ENCODE measurements around the gene MAGI1. TPM values are rescaled to one million over a fixed set of nuclear protein-coding genes. Genes with fewer than 3 reads are reported as not detected.

Gene MAGI1
- total RNA-seq, 2 experiments from 2014 or later, result 0.21 to 0.24 TPM

DNA sequence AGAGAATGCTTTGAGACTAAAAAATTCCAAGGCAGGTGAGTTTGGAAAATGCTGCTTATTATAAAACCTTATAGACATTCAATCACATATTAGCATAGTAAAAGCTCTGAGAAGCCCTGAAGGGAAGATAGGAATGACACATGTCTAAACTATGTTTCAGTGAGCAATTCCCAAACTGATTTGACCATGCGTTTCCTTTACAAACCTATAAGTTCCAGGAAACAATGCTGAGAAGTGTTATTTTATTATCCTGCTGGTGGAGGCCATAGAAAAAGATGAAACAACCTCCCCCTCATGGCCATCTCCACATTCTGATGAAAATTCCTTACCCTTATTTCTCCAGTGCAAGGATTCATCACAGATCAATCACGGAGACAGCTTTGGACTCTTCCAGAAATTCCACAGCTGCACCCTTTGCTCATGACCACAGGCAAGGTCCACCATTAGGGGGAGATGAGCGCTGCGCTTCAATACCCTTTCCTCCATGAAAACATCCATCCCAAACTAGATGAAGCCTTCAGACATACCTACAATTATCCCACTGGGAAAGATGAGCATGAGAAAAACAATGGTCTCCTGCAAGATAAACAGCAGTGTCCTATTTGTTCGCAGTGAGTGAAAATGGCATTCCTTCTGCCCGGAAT, 372.1 kb downstream of the MAGI1 start:
- POLR2A ChIA-PET, result no interaction called here
- no peak overlapping the region for H3K4me3 Mint-ChIP-seq
- DNase-seq, result no peak
- CTCF ChIA-PET, result no interaction called here
- H3K36me3 Mint-ChIP-seq, result no peaks in the 10 kb centered on the region
- no peaks in the 10 kb centered on the region for H3K27me3 Mint-ChIP-seq
- no peak overlapping the region for H3K27ac Mint-ChIP-seq
- no peaks in the 10 kb centered on the region for H3K4me1 Mint-ChIP-seq (ENCODE audit: low read depth)
- intact Hi-C loops (cut with micrococcal nuclease), result no loop called here
- no peaks in the 10 kb centered on the region for H3K9me3 Mint-ChIP-seq

DNA sequence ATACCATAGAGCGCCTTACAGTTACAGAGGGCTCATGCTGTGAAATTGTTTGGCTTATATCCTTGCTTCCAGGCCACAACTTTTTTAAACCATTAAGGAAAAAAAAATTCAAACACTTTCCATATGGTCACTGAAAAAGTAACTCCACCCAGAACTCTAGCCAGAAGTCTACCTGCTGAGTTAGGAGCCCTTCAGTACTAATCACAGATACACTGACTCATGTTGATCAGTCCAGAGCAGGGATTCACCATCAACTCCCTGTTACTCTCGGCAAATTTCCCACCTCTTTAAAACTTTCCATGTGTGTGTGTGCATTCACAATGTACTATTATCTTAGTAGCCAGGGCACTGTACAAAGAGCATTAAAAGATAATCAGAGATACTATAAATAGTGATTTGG, 372.8 kb downstream of the MAGI1 start:
- no peaks in the 10 kb centered on the region for H3K27me3 Mint-ChIP-seq
- no peaks in the 10 kb centered on the region for H3K4me1 Mint-ChIP-seq (ENCODE audit: low read depth)
- no peaks in the 10 kb centered on the region for H3K9me3 Mint-ChIP-seq
- ChIA-PET POLR2A (no interaction called here), CTCF (no interaction called here)
- intact Hi-C loops (cut with micrococcal nuclease), result no loop called here
- DNase-seq, result no peak
- no peak overlapping the region for H3K27ac Mint-ChIP-seq
- no peaks in the 10 kb centered on the region for H3K36me3 Mint-ChIP-seq
- no peak overlapping the region for H3K4me3 Mint-ChIP-seq

DNA sequence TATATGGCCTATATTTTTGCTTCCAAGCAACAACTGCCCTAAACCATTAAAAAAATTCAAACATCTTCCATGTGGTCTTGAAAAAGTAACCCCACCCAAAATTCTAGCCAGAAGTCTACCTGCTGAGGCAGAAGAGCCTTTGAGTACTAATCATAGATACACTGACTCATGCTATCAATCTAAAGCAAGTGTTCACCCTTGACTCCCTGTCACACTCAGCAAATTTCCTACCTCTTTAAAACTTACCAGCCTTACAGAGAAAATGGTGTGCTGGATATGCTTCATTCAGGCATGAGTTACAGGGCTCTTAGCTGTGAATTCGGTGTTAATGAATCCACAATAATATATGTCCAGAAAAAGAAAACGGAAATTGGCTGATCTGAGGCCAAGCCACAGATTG, 373.8 kb downstream of the MAGI1 start:
- POLR2A ChIA-PET, result no interaction called here
- intact Hi-C loops (cut with micrococcal nuclease), result no loop called here
- Mint-ChIP-seq H3K4me1 (ENCODE audit: low read depth) (no peaks in the 10 kb centered on the region), H3K4me3 (no peak overlapping the region), H3K36me3 (no peaks in the 10 kb centered on the region), H3K27ac (no peak overlapping the region), H3K9me3 (no peaks in the 10 kb centered on the region), H3K27me3 (no peaks in the 10 kb centered on the region)
- CTCF ChIA-PET, result no interaction called here
- DNase-seq, result no peak

DNA sequence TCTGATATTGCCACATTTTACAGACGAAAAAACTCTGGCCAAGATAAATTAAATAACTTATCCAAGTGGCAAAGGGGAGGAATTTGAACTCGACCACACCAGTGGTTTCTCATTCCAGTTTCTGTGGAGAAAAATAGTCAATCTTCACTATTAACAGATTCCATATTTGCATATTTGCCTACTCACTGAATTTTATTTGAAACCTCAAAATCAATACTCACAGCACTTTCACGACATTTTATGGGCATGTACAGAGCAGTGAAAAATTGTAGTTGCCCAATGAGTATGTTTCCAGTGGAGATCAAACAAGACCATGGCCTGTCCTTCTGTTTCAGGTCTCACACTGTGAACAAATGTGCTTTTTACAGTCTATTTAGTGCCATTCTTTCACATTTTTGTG, 374.3 kb downstream of the MAGI1 start:
- H3K27ac Mint-ChIP-seq, result no peak overlapping the region
- no peaks in the 10 kb centered on the region for H3K4me1 Mint-ChIP-seq (ENCODE audit: low read depth)
- POLR2A ChIA-PET, result no interaction called here
- no peak overlapping the region for H3K4me3 Mint-ChIP-seq
- no peaks in the 10 kb centered on the region for H3K27me3 Mint-ChIP-seq
- no peaks in the 10 kb centered on the region for H3K36me3 Mint-ChIP-seq
- CTCF ChIA-PET, result no interaction called here
- no peaks in the 10 kb centered on the region for H3K9me3 Mint-ChIP-seq
- no peak for DNase-seq
- intact Hi-C loops (cut with micrococcal nuclease), result no loop called here

DNA sequence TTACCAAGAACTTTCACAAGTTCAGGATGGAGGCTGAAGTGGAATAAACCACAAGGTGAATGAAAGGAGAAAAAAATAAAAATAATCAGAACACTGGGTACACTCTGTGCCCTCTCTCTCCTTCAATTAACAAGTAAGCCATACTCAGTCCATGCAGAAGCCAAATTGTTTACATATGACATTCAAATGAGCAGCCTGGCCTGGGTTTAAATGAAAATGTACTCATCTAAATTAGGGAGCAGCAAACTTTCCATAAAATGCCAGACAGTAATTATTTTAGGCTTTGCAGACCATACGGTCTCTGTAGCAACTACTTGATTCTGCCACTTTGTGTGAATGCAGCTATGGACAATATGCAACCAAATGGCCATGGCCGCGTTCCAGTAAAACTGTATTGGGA, 376.6 kb downstream of the MAGI1 start:
- H3K9me3 Mint-ChIP-seq, result no peaks in the 10 kb centered on the region
- no peaks in the 10 kb centered on the region for H3K4me1 Mint-ChIP-seq (ENCODE audit: low read depth)
- intact Hi-C loops (cut with micrococcal nuclease), result no loop called here
- no peak for DNase-seq
- H3K36me3 Mint-ChIP-seq, result no peaks in the 10 kb centered on the region
- H3K27ac Mint-ChIP-seq, result no peak overlapping the region
- POLR2A ChIA-PET, result no interaction called here
- H3K27me3 Mint-ChIP-seq, result no peaks in the 10 kb centered on the region
- CTCF ChIA-PET, result no interaction called here
- H3K4me3 Mint-ChIP-seq, result no peak overlapping the region

DNA sequence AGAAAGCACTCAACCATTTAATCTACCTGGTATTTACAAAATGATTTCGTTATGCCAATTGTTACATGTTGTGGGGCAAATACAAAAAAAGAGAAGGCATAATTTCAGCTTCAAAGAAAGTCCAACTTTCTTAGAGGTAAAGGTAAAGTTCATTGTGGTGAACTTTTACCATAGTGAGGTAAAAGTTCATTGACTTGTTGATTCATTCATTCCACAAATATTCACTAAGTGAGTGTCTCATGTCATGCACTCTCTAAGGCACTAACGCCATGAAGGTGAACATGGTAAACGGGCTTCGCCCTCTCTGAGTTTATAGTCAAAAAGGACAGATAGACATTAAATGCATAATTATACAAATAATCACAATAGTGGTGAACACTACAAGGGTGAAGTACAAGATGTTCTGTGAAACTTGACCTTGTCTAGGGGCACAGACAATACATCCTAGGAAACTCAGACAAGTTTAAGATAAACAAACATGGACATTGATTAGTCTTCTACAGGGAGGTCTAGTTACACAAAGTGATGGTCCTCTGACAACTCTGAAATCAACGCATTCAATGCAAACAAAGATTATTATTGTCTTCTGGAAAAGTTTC, 378.6 kb downstream of the MAGI1 start:
- H3K27ac Mint-ChIP-seq, result no peak overlapping the region
- ChIA-PET POLR2A (no interaction called here), CTCF (no interaction called here)
- H3K4me1 Mint-ChIP-seq (ENCODE audit: low read depth), result no peaks in the 10 kb centered on the region
- no peak overlapping the region for H3K4me3 Mint-ChIP-seq
- no peaks in the 10 kb centered on the region for H3K36me3 Mint-ChIP-seq
- no peak for DNase-seq
- intact Hi-C loops (cut with micrococcal nuclease), result no loop called here
- H3K9me3 Mint-ChIP-seq, result no peaks in the 10 kb centered on the region
- no peaks in the 10 kb centered on the region for H3K27me3 Mint-ChIP-seq

DNA sequence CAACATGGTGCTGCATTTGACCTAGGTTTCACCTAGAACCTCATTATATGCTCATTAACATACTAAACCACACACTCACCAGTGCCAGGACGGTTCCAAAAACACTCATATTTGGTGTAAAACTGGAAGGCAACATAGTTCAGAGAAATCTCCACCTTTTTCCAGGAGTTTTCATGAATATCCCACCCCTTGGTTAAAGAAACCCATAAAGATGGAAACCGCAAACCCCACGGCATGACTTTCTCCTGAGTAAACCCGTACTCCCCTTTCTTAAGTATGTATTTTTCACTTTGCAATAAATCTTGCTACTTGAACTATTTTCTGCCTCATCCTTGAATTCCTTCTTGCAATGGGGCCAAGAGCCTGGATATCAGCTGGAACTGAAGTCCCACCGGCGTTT, 379.3 kb downstream of the MAGI1 start:
- H3K27me3 Mint-ChIP-seq, result no peaks in the 10 kb centered on the region
- no peaks in the 10 kb centered on the region for H3K36me3 Mint-ChIP-seq
- no peaks in the 10 kb centered on the region for H3K9me3 Mint-ChIP-seq
- H3K27ac Mint-ChIP-seq, result no peak overlapping the region
- no peaks in the 10 kb centered on the region for H3K4me1 Mint-ChIP-seq (ENCODE audit: low read depth)
- DNase-seq, result no peak
- intact Hi-C loops (cut with micrococcal nuclease), result no loop called here
- ChIA-PET CTCF (no interaction called here), POLR2A (no interaction called here)
- H3K4me3 Mint-ChIP-seq, result no peak overlapping the region

DNA sequence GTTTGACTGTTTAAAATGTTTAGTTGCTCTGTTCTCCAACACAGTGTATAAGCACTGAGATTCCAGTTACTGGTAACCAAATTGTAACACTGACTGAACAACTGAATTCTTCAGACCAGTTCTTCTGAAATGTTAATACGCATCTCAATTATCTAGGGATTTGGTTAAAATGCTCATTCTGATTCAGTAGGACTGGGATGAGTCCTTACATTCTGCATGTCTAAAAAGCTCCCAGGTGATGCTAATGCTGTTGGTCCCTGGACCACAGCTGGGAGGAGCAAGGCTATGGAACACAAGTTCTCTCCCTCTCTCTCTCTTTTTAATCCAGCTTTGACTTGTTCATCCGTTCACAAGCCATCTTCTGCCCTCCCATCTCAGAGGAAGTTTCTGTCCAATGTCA, 380.3 kb downstream of the MAGI1 start:
- ChIA-PET CTCF (no interaction called here), POLR2A (no interaction called here)
- Mint-ChIP-seq H3K36me3 (no peaks in the 10 kb centered on the region), H3K9me3 (no peaks in the 10 kb centered on the region), H3K27ac (no peak overlapping the region), H3K4me3 (no peak overlapping the region), H3K27me3 (no peaks in the 10 kb centered on the region), H3K4me1 (ENCODE audit: low read depth) (no peaks in the 10 kb centered on the region)
- intact Hi-C loops (cut with micrococcal nuclease), result no loop called here
- no peak for DNase-seq

DNA sequence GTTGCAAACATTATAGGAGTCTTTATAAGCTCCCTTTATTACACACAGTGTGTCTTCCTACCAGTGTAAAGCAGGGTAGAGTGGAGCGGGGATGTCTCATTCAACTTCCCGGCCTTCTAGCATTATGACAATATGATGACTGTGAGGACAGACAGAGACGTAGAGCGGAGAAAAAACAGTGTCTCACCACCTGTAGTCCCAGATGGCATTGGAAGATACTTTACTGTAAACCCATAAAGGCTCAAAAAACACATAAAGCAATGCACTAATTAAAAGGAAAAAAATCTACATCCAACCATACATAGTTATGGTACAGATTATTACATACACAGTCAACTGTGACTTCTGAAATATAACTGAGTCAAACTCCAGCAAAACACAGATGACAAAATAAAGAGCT, 383.7 kb downstream of the MAGI1 start:
- Mint-ChIP-seq H3K9me3 (peaks cover 9% of the 10 kb centered on the region), H3K36me3 (no peaks in the 10 kb centered on the region), H3K4me3 (no peak overlapping the region), H3K27ac (no peak overlapping the region), H3K27me3 (no peaks in the 10 kb centered on the region), H3K4me1 (ENCODE audit: low read depth) (no peaks in the 10 kb centered on the region)
- ChIA-PET CTCF (no interaction called here), POLR2A (no interaction called here)
- DNase-seq, result no peak
- intact Hi-C loops (cut with micrococcal nuclease), result no loop called here

DNA sequence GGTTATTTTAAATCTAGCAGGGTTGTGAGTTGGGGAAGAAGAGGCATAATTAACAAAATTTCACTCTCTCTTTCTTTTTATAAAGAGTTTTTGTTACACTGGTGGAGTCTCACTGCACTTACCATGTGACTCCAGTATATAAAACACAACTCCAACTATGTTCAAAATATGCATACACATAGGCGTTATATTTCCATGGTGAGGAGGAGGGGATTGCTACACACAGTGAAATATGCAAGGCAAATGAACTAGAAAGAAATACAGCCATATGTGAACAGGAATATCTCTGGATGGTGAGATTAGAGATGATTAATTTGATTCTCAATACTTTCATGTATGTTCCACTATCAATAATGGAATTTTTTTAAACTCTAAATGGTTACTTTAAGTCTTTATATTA, 385.0 kb downstream of the MAGI1 start:
- Mint-ChIP-seq H3K27me3 (no peaks in the 10 kb centered on the region), H3K36me3 (no peaks in the 10 kb centered on the region), H3K9me3 (peaks cover 9% of the 10 kb centered on the region), H3K4me3 (no peak overlapping the region), H3K27ac (no peak overlapping the region), H3K4me1 (ENCODE audit: low read depth) (no peaks in the 10 kb centered on the region)
- intact Hi-C loops (cut with micrococcal nuclease), result no loop called here
- CTCF ChIA-PET, result no interaction called here
- no peak for DNase-seq
- POLR2A ChIA-PET, result no interaction called here

DNA sequence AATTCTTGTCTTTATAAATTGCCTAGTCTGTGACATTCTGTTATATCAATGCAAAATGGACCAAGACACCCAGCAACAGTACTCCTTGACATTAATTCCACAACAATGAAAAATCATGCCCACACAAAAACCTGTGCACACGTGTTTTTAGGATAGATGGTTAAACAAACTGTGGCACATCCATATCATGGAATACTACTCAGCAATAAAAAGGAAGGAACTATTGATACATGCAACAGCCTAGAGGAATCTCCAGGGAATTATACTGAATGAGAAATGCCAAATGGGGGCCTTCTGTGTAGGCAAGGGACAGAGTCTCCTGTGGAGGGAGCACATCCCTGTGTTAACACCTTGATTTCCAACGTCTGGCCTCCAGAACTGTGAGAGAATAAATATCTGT, 388.5 kb downstream of the MAGI1 start:
- intact Hi-C loops (cut with micrococcal nuclease), result no loop called here
- ChIA-PET POLR2A (no interaction called here), CTCF (no interaction called here)
- Mint-ChIP-seq H3K27ac (no peak overlapping the region), H3K36me3 (no peaks in the 10 kb centered on the region), H3K27me3 (no peaks in the 10 kb centered on the region), H3K9me3 (peaks cover 32% of the 10 kb centered on the region), H3K4me3 (no peak overlapping the region), H3K4me1 (ENCODE audit: low read depth) (no peaks in the 10 kb centered on the region)
- no peak for DNase-seq

DNA sequence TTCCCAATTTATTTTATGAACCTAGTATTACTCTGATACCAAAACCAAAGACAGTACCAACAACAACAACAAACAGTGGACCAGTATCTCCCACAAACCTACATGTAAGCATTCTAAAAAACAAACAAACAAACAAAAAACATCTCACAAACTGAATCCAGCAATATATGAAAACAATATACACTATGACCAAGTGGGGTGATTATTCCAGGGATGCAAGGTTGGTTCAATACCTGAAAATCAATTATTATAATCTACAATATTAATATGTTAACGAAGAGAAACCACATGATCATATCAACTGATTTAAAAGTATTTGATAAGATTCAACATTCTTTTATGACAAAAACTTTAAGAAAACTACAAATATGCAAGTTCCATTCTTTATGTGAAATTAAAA, 391.3 kb downstream of the MAGI1 start:
- Mint-ChIP-seq H3K27ac (no peak overlapping the region), H3K4me1 (ENCODE audit: low read depth) (no peaks in the 10 kb centered on the region), H3K27me3 (no peaks in the 10 kb centered on the region), H3K4me3 (no peak overlapping the region), H3K36me3 (no peaks in the 10 kb centered on the region), H3K9me3 (peaks cover 33% of the 10 kb centered on the region)
- CTCF ChIA-PET, result no interaction called here
- intact Hi-C loops (cut with micrococcal nuclease), result no loop called here
- POLR2A ChIA-PET, result no interaction called here
- no peak for DNase-seq

DNA sequence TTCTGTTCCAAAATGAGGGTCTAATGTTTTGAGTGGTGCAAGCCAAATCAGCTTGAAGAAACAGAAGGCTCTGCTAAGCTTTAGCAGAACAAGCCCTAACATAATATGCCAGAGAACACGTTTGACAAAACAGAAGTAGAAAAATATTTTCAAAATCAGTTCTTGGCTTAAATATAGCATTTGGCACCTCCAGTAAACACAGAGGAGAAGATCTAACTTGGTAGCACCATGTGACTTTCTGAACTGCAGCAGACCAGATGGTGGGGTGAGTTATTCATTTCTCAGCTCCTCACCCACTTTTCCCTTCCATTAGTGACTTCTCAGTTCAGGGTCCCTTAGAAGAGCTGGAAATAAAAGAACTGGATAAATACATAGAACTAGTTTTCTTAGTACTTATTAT, 395.8 kb downstream of the MAGI1 start:
- POLR2A ChIA-PET, result no interaction called here

More for the DNA sequence above, 395.8 kb downstream of the MAGI1 start:
- Mint-ChIP-seq H3K4me3 (no peak overlapping the region), H3K36me3 (no peaks in the 10 kb centered on the region), H3K27me3 (no peaks in the 10 kb centered on the region), H3K9me3 (peaks cover 26% of the 10 kb centered on the region), H3K27ac (no peak overlapping the region), H3K4me1 (ENCODE audit: low read depth) (no peaks in the 10 kb centered on the region)
- intact Hi-C loops (cut with micrococcal nuclease), result no loop called here
- CTCF ChIA-PET, result no interaction called here
- DNase-seq, result no peak

Data from activated CD4-positive, alpha-beta memory T cell treated with anti-CD3 and anti-CD28 coated beads for 36 hours (primary cell).